ENCODE measurements around the gene KRTAP10-5.
"Not testable (repeated sequence)": the region's sequence is repeated elsewhere in the genome, so short reads cannot be mapped to it uniquely, and the experiment has no call there.

The KRTAP10-5 gene, protein sequence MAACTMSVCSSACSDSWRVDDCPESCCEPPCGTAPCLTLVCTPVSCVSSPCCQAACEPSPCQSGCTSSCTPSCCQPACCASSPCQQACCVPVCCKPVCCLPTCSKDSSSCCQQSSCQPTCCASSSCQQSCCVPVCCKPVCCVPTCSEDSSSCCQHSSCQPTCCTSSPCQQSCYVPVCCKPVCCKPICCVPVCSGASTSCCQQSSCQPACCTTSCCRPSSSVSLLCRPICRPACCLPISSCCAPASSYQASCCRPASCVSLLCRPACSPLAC

DNA sequence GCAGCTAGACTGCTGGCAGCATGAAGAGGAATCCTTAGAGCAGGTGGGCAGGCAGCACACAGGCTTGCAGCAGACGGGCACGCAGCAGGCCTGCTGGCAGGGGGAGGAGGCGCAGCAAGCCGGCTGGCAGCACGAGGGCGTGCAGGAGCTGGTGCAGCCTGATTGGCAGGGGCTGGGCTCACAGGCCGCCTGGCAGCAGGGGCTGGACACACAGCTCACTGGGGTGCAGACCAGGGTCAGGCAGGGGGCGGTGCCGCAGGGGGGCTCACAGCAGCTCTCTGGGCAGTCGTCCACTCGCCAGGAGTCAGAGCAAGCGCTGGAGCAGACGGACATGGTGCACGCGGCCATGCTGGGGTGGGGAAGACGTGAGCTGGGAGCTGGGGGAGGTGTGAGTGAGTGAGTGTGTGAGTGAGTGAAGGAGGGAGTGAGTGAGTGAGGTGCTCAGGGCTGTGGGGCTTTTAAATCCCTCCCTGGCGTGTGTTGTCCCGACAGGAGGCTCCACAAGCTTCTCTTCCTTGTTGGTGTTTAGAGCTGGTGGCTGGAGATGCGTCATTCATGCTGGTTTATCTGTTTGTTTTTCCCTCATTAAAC is at the start of gene KRTAP10-5:
Gene KRTAP10-5 (minus strand): TSS at position 374 of the 591 bp plus-strand sequence. CDS start 26 bp downstream, at position 348.
- DNase-seq: not testable (repeated sequence)

DNA sequence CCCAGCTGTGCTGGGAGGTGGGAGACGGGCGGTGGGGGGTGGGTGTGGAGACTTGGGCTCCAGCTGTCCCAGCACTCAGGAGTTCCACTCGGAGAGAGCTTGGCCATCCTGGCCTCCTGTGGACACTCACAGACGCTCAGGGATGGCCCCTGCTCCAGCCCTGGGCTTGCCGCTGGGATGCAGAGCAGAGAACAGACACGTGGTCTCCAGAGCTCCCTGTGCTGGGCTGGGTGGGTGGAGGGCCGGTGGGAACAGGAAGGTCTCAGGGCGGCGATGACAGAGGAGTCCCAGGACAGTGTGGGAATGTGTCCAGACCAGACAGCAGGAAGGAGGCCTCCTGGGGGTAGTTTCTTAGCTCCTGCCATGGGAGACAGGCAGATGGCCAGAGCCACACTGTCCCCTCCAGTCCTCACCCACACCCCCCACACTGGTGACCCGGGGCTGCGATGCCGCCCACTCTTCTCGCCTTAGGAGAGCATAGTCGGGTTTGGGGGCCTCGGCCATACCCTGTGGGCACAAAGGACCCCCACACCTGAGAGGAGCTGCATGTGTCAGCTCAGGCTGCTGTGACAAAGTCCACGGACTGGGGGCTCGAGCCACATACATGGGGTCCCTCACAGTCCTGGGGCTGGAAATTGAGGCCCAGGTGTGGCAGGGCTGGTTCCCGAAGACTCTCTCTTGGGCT is 48.4 kb upstream of the KRTAP10-5 start:
- no peak for DNase-seq

DNA sequence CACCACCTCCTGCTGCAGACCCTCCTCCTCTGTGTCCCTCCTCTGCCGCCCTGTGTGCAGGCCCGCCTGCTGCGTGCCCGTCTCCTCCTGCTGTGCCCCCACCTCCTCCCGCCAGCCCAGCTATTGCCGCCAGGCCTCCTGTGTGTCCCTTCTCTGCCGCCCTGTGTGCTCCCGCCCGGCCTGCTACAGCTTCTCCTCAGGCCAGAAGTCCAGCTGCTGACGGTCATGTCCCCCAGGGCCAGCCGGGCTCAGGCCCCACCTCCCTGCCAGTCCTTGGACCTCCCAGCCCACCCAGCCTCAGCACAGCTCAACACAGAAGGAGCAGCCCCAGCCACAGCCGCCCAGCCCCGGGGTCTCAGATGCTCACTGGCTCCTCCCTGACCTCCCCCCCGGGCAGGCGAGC is 47.4 kb upstream of the KRTAP10-5 start:
- DNase-seq: not testable (repeated sequence)

DNA sequence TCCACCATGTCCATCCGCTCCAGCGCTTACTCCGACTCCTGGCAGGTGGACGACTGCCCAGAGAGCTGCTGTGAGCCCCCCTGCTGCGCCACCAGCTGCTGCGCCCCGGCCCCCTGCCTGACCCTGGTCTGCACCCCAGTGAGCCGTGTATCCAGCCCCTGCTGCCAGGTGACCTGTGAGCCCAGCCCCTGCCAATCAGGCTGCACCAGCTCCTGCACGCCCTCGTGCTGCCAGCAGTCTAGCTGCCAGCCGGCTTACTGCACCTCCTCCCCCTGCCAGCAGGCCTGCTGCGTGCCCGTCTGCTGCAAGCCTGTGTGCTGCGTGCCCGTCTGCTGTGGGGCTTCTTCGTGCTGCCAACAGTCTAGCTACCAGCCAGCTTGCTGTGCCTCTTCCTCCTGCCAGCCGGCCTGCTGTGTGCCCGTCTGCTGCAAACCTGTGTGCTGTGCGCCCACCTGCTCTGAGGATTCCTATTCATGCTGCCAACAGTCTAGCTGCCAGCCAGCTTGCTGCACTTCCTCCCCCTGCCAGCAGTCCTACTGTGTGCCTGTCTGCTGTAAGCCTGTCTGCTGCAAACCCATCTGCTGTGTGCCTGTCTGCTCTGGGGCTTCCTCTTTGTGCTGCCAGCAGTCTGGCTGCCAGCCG is 46.9 kb upstream of the KRTAP10-5 start:
- DNase-seq: not testable (repeated sequence)

DNA sequence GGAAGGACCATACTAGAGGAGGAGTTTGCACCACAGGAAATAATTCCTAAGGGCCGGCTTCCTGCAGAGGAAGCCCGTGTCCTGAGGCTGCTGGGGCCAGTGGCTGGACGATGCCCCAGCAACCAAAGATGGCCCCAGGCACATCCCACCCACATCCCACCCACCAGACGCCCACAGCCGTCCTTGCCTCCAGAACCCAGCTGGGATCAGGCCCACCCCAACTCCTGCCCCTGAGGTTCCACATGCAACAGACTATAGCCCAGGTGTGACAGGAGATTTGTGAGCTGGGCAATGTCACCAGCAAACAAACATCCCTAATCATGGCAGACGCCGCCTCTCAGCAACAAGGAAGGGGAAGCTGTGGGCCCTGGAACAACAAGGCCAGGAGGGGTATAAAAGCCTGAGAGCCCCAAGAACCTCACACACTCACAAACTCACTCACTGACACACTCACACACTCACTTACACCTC is 46.3 kb upstream of the KRTAP10-5 start, which contains the start of gene KRTAP10-9:
Gene KRTAP10-9 (plus strand): TSS at position 421 of the 471 bp plus-strand sequence. CDS start 79 bp downstream, outside the sequence.
- no peak for DNase-seq

DNA sequence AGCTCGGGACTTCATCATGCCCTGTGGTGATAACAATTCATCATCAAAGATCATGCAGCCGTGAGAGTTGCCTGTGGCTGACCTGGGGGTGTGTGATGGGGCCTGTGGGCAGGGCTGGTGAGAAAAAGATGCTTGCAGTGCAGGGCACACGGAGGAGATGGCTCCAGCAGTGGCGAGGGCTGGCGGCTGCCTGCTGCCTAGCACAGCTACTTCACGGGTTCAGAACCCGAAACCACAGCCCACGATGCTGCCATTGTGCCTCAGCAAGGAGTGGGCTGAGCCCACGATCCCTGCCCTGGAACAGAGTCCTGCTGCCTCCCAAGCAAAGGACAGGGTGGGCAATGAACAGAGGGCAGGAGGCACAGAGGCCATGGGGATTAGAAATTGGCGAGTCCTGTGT is 45.9 kb upstream of the KRTAP10-5 start:
- no peak for DNase-seq

DNA sequence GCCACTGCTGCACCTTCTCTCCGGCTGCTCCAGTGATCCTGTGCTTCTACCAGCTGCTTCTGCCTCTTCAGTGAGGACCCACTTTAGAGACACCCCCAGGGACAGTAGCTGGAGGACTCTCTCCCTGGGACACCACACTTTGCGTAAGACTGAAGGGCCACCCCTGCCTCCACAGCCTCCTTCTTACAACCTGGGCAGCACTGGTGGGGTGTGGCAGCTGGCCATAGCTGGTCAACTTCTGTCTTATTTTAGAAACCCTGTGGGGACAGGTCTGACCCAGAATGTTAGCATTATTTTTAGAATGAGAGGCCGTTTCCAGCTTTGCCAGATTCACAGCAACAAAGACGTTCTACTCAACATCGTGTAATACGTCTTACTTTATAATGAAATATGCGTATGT is 45.4 kb upstream of the KRTAP10-5 start:
- DNase-seq: no peak

DNA sequence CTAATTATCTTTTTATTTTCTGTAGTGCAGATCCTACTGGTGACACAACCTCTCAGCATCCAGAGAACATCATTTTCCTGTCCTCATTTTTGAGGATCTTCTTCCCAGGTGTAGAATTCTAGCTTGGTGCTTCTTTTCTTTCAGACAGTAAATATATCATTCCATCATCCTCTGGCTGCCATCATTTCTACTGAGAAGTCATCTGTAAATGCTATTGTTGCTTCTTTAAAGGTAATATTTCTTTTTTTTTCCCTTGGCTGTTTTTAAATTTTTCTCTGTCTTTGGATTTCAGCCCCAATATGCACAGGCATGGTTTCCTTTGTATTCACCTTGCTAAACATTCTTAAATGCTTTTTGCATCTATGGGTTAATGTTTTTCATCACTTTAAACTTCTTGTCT is 43.2 kb upstream of the KRTAP10-5 start:
- no peak for DNase-seq

DNA sequence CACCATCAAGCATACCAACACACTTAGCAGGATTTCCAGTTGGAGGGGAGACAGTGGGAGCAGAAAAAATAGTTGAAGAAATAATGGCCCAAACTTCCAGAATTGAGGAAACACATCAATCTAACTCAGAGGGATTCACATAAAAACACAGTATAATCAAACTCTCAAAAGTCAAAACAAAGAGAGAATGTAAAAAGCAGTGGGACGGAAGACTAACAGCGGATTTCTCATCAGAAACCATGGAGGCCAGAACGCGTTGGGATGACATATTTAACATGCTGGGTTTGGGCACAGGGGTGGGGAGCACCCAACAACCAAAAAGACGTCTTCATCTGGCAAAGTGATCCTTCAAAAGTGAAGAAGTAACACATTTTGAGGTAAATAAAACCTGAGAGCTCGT is 39.5 kb upstream of the KRTAP10-5 start:
- DNase-seq: no peak

DNA sequence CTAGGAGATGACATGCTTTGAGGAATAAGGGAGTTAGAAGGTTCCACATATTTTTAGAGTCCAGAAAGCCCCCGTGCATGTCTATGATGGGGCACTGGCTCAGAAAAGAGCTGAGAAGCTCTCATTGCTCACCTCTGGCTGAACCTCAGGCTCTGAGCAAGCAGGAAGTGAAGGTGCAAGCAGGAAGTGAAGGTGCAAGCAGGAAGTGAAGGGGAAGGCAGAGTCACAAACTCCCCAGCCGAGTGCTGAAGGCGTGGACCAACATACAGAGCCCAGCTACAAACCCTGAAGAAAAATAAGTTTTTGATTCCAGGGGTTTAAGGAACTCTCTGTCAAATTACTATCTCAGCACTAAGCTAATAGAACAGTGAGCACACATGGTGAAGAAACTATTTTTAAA is 38.5 kb upstream of the KRTAP10-5 start:
- no peak for DNase-seq

DNA sequence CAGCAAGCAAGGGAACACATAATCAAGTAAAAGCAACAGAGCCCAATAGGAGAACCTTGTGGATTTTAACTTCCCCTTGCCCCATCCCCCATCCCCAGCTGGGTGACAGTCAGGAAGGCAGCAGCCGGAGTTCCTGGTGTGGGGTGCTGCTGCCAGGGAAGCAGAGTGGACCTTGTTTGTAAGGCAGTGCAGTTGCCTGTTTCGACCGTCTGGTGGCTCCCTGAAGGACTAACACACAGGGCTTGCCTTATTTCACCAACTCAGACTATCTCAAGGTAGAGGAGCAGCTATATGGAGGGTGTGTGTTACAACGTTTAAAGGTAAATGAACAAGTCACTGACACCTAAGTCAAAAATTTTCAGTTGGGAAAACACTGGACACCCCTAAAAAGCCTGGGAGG is 38.1 kb upstream of the KRTAP10-5 start:
- peak in 1 of 2 experiments; percentile 36 for DNase-seq

DNA sequence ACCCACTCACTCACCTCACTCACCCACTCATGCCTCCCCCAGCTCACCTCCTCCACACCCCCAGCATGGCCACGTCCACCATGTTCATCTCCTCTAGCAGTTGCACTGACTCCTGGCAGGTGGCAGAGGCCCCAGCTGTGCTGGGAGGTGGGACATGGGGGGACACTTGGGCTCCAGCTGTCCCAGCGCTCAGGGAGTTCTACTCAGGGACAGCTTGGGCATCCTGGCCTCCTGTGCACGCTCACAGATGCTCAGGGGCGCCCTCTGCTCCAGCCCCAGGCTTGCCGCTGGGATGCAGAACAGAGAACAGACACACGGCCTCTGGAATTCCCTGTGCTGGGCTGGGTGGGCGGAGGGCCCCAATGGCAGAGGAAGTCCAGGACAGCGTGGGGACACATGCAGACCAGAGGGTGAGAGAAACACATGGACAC is 36.7 kb upstream of the KRTAP10-5 start:
- DNase-seq: no peak

DNA sequence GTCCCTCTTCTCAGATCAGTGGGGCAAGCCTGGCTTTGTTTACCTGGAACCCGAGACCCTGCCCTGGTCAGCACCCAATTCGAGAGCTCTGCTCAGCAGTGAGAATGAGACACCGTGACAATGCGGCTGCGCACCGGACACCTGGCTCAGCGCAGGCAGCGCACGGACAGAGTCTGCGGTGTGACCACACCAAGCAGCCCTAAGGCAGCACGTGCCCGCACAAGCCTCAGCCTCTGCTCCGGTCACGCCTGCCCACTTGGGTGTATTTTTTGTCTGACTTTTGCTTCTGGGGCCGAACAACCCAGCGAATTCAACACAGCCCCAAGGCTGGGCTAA is 36.2 kb upstream of the KRTAP10-5 start:
- DNase-seq: no peak

DNA sequence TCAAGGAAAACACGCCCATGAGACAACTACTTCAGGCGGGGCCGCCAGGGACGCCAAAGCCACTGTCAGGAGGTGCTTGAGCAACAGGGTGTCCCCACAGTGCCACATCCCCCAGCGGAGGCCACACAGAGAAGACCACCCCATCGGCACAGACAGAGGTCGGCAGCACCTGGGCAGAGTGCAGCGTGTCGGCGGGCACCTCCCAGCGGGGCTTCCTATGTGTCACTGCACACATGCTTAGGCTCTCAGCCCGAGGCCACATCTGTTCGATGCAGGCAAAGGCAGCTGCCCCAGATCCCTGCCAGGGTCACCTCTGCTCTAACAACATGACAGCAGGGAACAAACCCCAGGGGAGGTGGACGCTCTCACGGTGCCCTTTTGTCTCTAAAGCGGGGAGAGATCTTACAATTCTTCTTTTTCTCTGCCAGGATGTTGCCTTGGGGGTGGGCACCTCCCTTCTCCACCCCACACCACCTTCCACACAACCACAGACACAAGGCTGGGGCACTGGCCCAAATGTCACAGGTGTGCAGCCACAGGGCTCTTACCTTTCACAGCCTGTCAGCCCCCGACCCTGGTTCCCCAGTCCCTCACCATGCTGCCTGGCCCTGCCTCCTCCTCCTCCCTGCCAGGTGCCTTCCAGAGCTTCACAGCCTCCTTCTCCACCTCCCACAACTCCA is 35.6 kb upstream of the KRTAP10-5 start:
- DNase-seq: no peak

DNA sequence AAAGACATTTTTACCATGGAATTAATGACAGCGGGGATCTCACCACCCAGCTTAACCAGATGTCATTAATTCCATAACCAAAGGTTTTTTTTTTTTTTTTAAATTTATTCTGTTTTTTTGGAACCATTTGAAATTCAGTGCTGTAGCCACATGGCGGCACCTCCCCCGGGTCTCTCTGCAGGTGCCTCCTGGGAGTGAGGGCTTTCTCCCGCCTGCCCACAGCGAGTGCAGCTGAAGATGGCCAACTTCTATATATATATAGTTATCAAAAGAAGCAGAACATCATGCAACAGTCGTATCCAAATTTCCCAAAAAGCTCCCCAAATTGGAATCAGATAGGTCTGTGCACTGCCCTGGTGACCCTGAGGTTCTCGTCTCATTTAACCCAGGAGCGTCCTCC is 35.1 kb upstream of the KRTAP10-5 start:
- no peak for DNase-seq

DNA sequence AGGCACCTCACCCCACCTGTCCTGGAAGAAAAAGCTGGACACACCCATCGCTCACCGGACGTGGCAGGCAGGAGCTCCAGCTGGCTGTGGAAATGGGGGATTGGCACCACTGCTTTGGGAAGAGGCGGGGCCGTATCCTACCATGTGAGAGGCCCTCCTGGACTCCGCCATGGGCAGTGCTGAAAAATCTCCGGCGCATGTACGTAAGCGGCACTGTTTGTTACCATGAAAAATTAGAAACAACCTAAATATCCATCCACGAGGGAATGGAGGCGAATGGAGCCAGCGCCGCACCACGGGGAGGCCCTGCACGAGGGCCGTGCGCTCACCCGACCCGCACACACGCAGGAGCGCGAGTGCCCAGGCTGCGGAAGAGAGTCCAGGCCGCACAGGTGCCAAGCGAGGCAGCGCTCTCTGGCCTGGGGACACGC is 34.6 kb upstream of the KRTAP10-5 start:
- no peak for DNase-seq

DNA sequence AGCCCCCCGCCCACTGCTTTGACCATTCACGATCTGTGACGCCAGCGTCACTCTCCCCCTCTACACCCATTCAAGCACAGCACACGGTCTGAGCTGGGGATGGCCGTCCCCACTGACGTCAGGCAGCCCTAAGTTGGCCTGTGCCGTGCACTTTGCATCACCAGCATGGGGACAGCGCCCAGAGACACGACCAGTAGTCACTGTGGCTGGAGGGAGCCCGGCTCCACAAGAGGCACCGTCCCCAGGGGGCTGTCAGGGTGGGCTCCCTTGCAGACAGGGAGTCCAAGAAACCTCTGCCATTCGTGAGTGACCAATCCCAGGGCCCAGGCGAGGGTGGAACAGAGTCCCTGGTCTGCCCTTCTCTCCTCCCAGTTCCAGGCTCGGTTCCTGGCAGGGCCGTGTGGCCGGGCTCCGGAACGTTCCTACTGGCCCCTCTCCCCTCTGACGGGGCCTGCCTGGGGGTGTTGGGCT is 33.8 kb upstream of the KRTAP10-5 start:
- DNase-seq: no peak

DNA sequence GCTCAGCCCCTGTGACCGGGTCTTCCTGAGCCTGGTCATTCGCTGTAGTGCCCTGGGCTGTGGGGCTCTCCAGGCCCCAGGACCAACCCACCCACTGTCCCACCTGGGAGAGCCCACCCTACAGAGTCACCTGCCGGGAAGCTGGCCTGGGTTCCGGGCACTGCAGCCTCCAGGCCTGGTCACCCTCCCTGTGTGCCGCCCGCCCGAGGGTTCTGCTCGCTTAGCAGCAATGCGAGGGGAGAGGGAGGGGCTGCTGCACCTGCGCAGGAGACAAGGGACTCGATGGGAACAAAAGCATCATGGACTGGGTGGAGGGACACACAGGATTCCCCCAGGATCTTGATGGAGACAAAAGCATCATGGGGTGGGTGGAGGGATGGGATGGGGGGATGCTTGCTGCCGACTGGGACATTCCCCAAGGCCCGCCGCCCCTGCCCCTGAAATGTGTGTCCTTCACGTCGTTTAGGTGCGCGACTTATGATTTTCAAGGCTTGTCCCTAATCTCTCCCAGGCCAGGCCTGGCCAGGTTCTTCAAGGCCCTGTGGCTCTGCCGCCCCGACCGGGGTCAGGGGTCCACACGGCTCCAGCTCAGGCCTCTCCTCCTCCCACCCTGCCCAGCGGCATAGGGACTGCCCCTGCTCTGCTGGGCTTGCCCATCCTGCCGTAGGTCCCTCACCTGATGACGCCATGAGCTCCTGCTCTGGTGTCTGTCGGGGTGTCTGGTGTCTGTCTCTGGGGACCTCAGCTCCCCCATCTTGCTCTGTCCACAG is 33.2 kb upstream of the KRTAP10-5 start:
- no peak for DNase-seq

DNA sequence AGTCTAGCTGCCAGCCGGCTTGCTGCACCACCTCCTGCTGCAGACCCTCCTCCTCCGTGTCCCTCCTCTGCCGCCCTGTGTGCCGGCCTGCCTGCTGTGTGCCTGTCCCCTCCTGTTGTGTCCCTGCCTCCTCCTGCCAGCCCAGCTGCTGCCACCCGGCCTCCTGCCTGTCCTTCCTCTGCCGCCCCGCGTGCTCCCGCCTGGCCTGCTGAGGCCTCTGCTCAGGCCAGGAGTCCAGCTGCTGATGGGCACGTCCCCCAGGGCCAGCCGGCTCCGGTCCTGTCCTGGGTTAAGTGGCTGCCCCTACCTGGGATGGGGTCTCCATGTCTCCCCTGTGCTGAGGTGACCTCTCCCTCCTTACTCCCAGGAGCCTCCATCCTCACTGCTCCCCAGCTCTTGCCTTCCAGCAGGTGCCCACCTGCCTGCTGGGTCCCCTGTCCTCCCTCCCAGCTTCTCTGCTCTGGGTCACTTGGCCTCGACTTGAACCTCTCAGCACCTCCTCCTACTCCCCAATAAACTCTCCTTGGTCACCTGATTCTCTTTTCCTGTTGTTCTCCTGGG is 32.3 kb upstream of the KRTAP10-5 start:
- DNase-seq: no peak

DNA sequence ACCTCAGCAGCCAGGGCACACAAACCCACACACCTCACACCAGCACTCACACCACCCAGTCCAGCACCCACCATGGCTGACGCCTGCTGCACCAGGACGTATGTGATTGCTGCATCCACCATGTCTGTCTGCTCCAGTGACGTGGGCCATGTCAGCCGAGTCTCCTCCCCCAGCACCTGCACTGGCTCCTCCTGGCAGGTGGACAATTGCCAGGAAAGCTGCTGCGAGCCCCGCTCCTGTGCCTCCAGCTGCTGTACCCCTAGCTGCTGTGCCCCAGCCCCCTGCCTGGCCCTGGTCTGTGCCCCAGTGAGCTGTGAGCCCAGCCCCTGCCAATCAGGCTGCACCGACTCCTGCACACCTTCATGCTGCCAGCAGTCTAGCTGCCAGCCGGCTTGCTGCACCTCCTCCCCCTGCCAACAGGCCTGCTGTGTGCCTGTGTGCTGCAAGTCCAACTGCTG is 31.7 kb upstream of the KRTAP10-5 start, which contains the start of gene KRTAP10-8:
Gene KRTAP10-8 (plus strand): TSS at position 51 of the 458 bp plus-strand sequence. CDS start 22 bp downstream, at position 73.
- no peak for DNase-seq

DNA sequence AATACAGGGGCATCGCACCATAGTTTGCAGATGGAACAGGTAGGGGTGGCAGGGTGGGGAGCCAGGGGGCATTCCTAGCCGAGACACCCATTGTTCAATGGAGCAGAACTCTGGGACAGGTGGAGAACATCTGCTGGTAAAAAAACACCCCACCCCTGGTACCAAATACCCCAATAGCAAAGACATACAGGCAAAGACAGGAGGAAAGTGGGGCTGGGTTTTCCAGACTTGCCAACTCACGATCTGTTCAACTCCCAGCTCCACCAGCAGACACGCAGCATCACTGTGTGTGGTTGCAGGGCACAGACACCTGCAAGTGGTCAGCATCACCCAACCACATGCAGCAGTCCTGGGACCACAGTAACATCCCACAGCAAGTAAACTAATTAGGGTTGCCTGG is 31.1 kb upstream of the KRTAP10-5 start:
- no peak for DNase-seq
